ENCODE measurements around the gene CTSV.

DNA sequence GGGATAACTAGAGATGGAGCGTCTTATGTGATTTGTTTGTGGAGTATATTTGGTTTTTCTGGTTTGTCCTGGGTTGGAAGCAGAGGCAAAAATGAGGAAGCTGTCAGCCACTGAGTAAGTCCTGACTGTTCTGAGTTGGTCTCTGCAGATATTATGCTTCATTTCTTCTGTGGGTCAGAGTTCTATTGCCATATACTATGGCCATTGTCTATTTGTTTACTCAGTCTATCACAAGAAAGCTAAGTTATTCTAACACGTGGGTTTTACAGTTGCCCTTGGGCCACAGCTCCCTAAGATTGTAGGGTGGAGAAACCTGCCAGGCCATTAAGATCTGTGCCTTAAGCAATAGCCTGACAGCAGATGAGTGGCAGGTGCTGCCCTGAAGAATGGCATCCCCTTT is 3.0 kb upstream of the CTSV start:
- TF ChIP-seq CTCF (IDR thresholded peaks at IDR 0.05): no peak
- TF ChIP-seq POLR2AphosphoS5 (IDR thresholded peaks at IDR 0.05; ENCODE audit: insufficient read depth in 1 of 2, low read depth in 1 of 2): no peak
